Skeletal muscle tissue (tissue), 4 donors: ENCODE data around the gene RFNG. TPM values are rescaled to one million over a fixed set of nuclear protein-coding genes. Genes with fewer than 3 reads are reported as not detected.

Experiments used
- H3K27ac ChIP-seq: one replicate; pipeline ENCODE4 v1.7.0; 2013; ENCODE audit warnings: mild to moderate bottlenecking, low read depth, low read length, inconsistent platforms
- H3K27me3 ChIP-seq, 3 donors: one replicate each; pipeline ENCODE4 v1.7.0; 2013; ENCODE audit warnings: low read length in 3 of 3; ENCODE audit not compliant: control insufficient read depth in 3 of 3, insufficient read depth in 3 of 3
- H3K36me3 ChIP-seq, 3 donors: one replicate each; pipeline ENCODE4 v1.7.0; 2013; ENCODE audit warnings: low read length in 3 of 3; ENCODE audit not compliant: control insufficient read depth in 3 of 3, insufficient read depth in 3 of 3
- H3K4me1 ChIP-seq, 3 donors: one replicate each; pipeline ENCODE4 v1.7.0; 2013; ENCODE audit warnings: low read length in 3 of 3, mild to moderate bottlenecking in 3 of 3; ENCODE audit not compliant: control insufficient read depth in 3 of 3, insufficient read depth in 3 of 3
- H3K4me3 ChIP-seq, 3 donors: one replicate each; pipeline ENCODE4 v1.7.0; 2013; ENCODE audit warnings: low read length in 3 of 3
- H3K9ac ChIP-seq, 3 donors: one replicate each; pipeline ENCODE4 v1.7.0; 2013; ENCODE audit warnings: low read length in 3 of 3, mild to moderate bottlenecking in 3 of 3, moderate library complexity in 2 of 3, low read depth in 1 of 3
- H3K9me3 ChIP-seq, 3 donors: one replicate each; pipeline ENCODE4 v1.7.0; 2013; ENCODE audit warnings: low read length in 3 of 3; ENCODE audit not compliant: control insufficient read depth in 3 of 3
- total RNA-seq: library from RNA; depleted of rRNA; stranded (reverse); fragments of >200 nt; gene quantifications from one replicate; pipeline ENCODE4 v1.2.3, GENCODE V29; 2014
- donor health status: Osteomylitis.

The RFNG gene
- 16.7 TPM for total RNA-seq

DNA sequence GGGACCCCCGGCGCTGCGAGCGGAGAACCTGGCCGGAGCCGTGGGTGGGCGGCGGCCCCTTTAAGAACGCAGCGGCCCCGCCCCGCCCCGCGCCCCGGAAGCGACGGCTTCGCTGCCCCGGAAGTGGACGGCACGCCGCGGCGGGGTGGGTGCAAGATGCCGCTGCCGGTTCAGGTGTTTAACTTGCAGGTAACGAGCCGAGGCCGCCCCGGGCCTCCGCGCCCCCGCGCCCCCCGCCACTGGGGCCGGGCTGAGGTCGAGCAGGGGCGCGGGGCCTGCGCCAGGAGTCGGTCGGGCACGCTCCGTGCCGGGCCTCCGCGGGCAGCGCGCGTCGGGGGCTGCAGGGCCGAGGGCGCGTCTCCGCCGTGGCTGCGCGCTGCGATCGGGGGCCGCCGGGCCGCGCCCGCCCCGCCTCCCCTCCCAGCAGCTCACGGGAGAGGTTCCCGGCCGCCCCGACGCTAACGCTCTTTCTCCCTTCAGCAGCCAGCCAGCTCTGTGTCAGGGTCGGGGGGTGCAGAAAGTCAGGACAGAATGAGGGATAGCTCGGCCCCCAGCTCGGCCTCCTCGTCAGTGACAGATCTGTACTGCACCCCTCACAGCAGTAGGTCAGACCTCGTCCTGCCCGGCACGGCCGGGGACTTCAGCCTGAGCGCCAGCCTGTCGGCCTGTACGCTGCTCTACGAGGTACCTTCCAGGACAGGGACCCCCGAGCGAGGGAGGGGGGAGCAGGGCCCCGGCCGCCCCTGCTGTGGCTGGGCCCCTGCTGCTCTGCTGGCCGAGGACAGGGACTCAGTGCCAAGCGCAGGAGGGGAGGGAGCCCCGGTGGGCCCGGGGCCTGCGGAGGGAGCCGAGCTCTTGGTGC is at the start of gene RFNG, which contains the start of gene GPS1:
RFNG (minus strand) TSS at position 36 of the 862 bp plus-strand sequence. CDS start 45 bp downstream, outside the sequence.
GPS1 (plus strand) TSS at position 123 of the 862 bp plus-strand sequence; CDS start at position 157, 34 bp downstream.
- peak within 1 kb of the TSS; percentile 47 for H3K27ac ChIP-seq
- H3K9me3 ChIP-seq, result no peaks in the 10 kb centered on the region
- peak within 1 kb of the TSS; percentile 80 to 87 (median 83) for H3K4me3 ChIP-seq
- peaks cover 25 to 35% (median 26%) of the 10 kb centered on the region in 3 donors for H3K4me1 ChIP-seq
- peaks cover 49 to 60% (median 54%) of the 10 kb centered on the region in 3 donors for H3K36me3 ChIP-seq
- peak within 1 kb of the TSS; percentile 65 to 88 (median 81) for H3K9ac ChIP-seq
- H3K27me3 ChIP-seq, result no peaks in the 10 kb centered on the region

DNA sequence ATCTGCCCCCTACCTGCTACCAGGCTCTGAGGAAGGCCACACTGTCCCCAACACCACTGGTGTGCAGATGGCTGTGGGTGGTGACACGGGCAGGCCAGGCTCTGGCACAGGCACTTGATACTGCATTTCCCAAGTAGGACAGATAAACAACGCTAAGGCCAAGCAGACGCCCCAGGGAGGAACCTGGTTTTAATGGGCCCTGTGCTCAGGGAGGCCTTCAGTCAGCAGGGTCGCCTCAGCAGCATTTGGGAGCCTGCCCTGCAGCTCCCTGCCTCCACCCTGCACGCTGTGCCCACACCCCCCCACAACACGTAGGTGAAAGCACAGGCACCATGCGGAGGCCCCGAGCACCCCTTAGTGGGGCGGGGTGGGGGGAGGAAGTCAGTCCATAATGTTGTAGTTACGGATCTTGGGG is 49.7 kb upstream of the RFNG start:
- Histone ChIP-seq H3K36me3 (no peaks in the 10 kb centered on the region), H3K27ac (peak overlapping the region; percentile 30), H3K9ac (peak overlapping the region; percentile 12 to 68 (median 33)), H3K9me3 (no peaks in the 10 kb centered on the region), H3K4me1 (peaks cover 46 to 55% (median 51%) of the 10 kb centered on the region in 3 donors), H3K4me3 (no peak overlapping the region), H3K27me3 (no peaks in the 10 kb centered on the region)

- Histone ChIP-seq H3K9me3 (no peaks in the 10 kb centered on the region), H3K36me3 (no peaks in the 10 kb centered on the region), H3K4me1 (peaks cover 40 to 50% (median 50%) of the 10 kb centered on the region in 3 donors), H3K9ac (peak overlapping the region; percentile 12 to 68 (median 33)), H3K4me3 (no peak overlapping the region), H3K27ac (peak overlapping the region; percentile 30), H3K27me3 (no peaks in the 10 kb centered on the region)
Measured at GRCh38 chr17:82100502-82101298, 49.1 kb upstream of the RFNG start.

DNA sequence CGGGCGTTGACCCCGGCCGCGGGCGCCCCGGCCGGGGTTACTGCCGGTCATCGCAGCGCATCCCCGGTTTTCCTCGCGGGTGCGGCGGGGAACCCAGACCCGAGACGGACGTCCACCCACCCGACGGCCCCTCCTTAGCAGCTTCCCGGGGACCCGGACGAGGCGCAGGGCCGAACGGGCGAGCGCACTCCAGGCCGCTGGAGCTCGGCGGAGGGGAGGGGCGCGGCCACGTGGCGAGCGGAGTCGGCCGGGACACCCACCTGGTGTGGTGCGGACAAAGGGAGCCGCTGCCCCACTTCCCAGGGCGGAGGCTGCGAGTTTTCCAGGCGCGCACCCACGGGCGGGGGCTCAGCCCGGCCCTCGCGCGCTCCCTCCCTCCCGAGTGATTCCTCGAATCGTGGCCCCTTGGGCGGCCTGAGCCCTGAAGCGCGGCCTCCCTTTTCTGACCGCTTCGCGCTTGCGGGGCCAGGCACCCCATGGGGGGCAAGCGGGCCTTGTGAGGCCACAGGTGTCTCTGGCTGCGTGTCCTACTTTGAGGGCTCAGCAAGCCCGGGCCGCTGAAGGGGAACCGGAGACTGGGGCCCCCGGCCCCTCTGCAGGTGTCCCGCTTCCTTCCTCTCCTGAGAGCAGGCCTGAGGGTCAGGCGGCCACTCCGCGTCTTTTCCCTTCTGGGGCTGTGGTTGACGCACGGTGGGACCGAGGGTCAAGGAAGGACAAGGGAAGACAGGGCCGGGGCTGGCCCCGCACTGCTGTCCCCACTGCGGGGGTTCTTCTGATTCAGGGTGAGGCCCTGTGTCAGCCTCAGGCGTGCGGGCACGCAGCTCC is 47.5 kb upstream of the RFNG start:
- Histone ChIP-seq H3K9me3 (no peaks in the 10 kb centered on the region), H3K27ac (peak overlapping the region; percentile 93), H3K4me3 (peak overlapping the region; percentile 15 to 64 (median 59)), H3K4me1 (peaks cover 38 to 45% (median 45%) of the 10 kb centered on the region in 3 donors), H3K9ac (peak overlapping the region; percentile 59 to 75 (median 72)), H3K27me3 (no peaks in the 10 kb centered on the region), H3K36me3 (peaks cover 4 to 8% (median 6%) of the 10 kb centered on the region in 3 donors)

GRCh38 chr17:82098169-82098938 is 46.7 kb upstream of the RFNG start, which contains the start of gene FASN:
Gene FASN, minus strand, starts transcription at chr17:82098236. Its CDS starts 1,791 bp downstream, at chr17:82096445.
- Histone ChIP-seq H3K27ac (peak within 1 kb of the TSS; percentile 93), H3K9ac (peak within 1 kb of the TSS; percentile 65 to 81 (median 72)), H3K27me3 (no peaks in the 10 kb centered on the region), H3K4me1 (peaks cover 30 to 41% (median 40%) of the 10 kb centered on the region in 3 donors), H3K36me3 (peaks cover 6 to 14% (median 11%) of the 10 kb centered on the region in 3 donors), H3K4me3 (peak within 1 kb of the TSS; percentile 59 to 68 (median 65)), H3K9me3 (no peaks in the 10 kb centered on the region)

DNA sequence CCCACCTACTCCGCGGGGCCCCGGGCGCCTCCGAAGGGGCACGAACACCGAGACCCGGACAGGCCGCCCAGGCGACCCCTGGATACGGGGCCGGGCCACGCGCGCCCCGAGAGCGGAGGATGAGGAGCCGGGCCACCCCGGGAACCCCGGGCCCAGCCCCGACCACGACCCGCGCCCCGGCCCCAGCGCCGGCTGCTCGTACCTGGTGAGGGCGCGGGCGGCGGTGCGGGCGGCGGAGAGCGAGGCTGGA is 46.2 kb upstream of the RFNG start:
- Histone ChIP-seq H3K9me3 (no peaks in the 10 kb centered on the region), H3K27ac (peak overlapping the region; percentile 93), H3K36me3 (peaks cover 10 to 19% (median 15%) of the 10 kb centered on the region in 3 donors), H3K27me3 (no peaks in the 10 kb centered on the region), H3K4me1 (peaks cover 30 to 41% (median 40%) of the 10 kb centered on the region in 3 donors), H3K9ac (peak overlapping the region; percentile 43 to 81 (median 65)), H3K4me3 (peak overlapping the region in 2 of 3 donors; percentile 65 to 66)

GRCh38 chr17:82097184-82097918 is 45.7 kb upstream of the RFNG start:
- peak overlapping the region; percentile 93 for H3K27ac ChIP-seq
- peak overlapping the region; percentile 51 to 81 (median 65) for H3K9ac ChIP-seq
- no peaks in the 10 kb centered on the region for H3K27me3 ChIP-seq
- H3K4me3 ChIP-seq, result peak overlapping the region; percentile 59 to 66 (median 65)
- peaks cover 11 to 19% (median 17%) of the 10 kb centered on the region in 3 donors for H3K36me3 ChIP-seq
- H3K9me3 ChIP-seq, result no peaks in the 10 kb centered on the region
- H3K4me1 ChIP-seq, result peaks cover 30 to 41% (median 40%) of the 10 kb centered on the region in 3 donors

GRCh38 chr17:82096709-82097183 is 45.1 kb upstream of the RFNG start:
- H3K36me3 ChIP-seq, result peaks cover 17 to 23% (median 22%) of the 10 kb centered on the region in 3 donors
- H3K4me3 ChIP-seq, result peak overlapping the region; percentile 59 to 66 (median 65)
- H3K9ac ChIP-seq, result peak overlapping the region; percentile 59 to 81 (median 65)
- H3K27ac ChIP-seq, result no peak overlapping the region
- H3K27me3 ChIP-seq, result no peaks in the 10 kb centered on the region
- H3K4me1 ChIP-seq, result peaks cover 26 to 39% (median 35%) of the 10 kb centered on the region in 3 donors
- no peaks in the 10 kb centered on the region for H3K9me3 ChIP-seq
